DOHH2 (cell line): ENCODE data around the gene LANCL2.

Source experiments
- H3F3A ChIP-seq: fragments of 200-600 bp; sonication (generic), shearing (Covaris generic); 2 replicates; pipeline ENCODE4 v1.6.0; 2016; ENCODE audit warnings: antibody characterized with exemption, mild to moderate bottlenecking; ENCODE audit not compliant: control insufficient read depth, insufficient read depth
- H3K27ac ChIP-seq: fragments of 200-600 bp; sonication (generic); 2 replicates; pipeline ENCODE4 v1.5.1; 2014; ENCODE audit warnings: low read depth, mild to moderate bottlenecking, low read length, moderate library complexity
- H3K27me3 ChIP-seq: fragments of 200-600 bp; sonication (generic); 2 replicates; pipeline ENCODE4 v1.6.1; 2014; ENCODE audit warnings: mild to moderate bottlenecking, low read length, mixed read lengths; ENCODE audit not compliant: control insufficient read depth
- H3K36me3 ChIP-seq: fragments of 200-600 bp; sonication (generic); 2 replicates; pipeline ENCODE4 v1.6.1; 2014; ENCODE audit warnings: mild to moderate bottlenecking, low read length, moderate library complexity, mixed read lengths; ENCODE audit not compliant: control insufficient read depth
- H3K4me1 ChIP-seq: fragments of 200-600 bp; sonication (generic); 2 replicates; pipeline ENCODE4 v1.6.1; 2014; ENCODE audit warnings: mild to moderate bottlenecking, low read length, mixed read lengths; ENCODE audit not compliant: control insufficient read depth
- H3K4me2 ChIP-seq: fragments of 200-600 bp; sonication (generic); 2 replicates; pipeline ENCODE4 v1.6.0; 2014; ENCODE audit warnings: mild to moderate bottlenecking, low read length, moderate library complexity
- H3K4me3 ChIP-seq: fragments of 200-600 bp; sonication (generic); 2 replicates; pipeline ENCODE4 v1.5.1; 2014; ENCODE audit warnings: mild to moderate bottlenecking, low read length, mixed read lengths
- H3K79me2 ChIP-seq: fragments of 200-600 bp; sonication (generic); 2 replicates; pipeline ENCODE4 v1.6.1; 2014; ENCODE audit warnings: mild to moderate bottlenecking, low read length, mixed read lengths; ENCODE audit not compliant: control insufficient read depth
- H3K9me2 ChIP-seq: fragments of 200-600 bp; sonication (generic); replicated peaks from 2 replicates; pipeline ENCODE4 v1.6.1; 2014; ENCODE audit warnings: mild to moderate bottlenecking, low read length, mixed read lengths; ENCODE audit not compliant: control insufficient read depth
- H3K9me3 ChIP-seq: fragments of 200-600 bp; sonication (generic); 2 replicates; pipeline ENCODE4 v1.6.1; 2014; ENCODE audit warnings: antibody characterized with exemption, low read length, mixed read lengths; ENCODE audit not compliant: control insufficient read depth, insufficient read depth
- H4K20me1 ChIP-seq: fragments of 200-600 bp; sonication (generic); 2 replicates; pipeline ENCODE4 v1.6.0; 2014; ENCODE audit warnings: low read depth, mild to moderate bottlenecking, antibody characterized with exemption, low read length, moderate library complexity; ENCODE audit not compliant: control insufficient read depth, insufficient read depth
- CTCF ChIP-seq: fragments of 200-600 bp; sonication (generic); IDR thresholded peaks from one replicate; pipeline ENCODE4 v1.5.1; 2014; ENCODE audit warnings: antibody characterized with exemption, mild to moderate bottlenecking, low read depth, low read length; ENCODE audit not compliant: poor library complexity, severe bottlenecking
- EZH2phosphoT487 ChIP-seq: fragments of 200-600 bp; sonication (generic); IDR thresholded peaks from 2 replicates; pipeline ENCODE4 v1.6.1; 2017; ENCODE audit warnings: borderline replicate concordance, mild to moderate bottlenecking, antibody characterized with exemption, low read length, moderate library complexity, mixed read lengths

LANCL2 gene

GRCh38 chr7:55438085-55438756 lies 73.1 kb downstream of the LANCL2 start:
- H3K36me3 ChIP-seq = no peaks in the 10 kb centered on the region
- H3K9me3 ChIP-seq = no peaks in the 10 kb centered on the region
- TF ChIP-seq EZH2phosphoT487 (no peak), CTCF (no peak)
- no peaks in the 10 kb centered on the region for H3K4me1 ChIP-seq
- H3K4me3 ChIP-seq = no peak overlapping the region
- no peaks in the 10 kb centered on the region for H3K27me3 ChIP-seq
- no peak overlapping the region for H3K4me2 ChIP-seq
- H3K9me2 ChIP-seq = no peaks in the 10 kb centered on the region
- no peaks in the 10 kb centered on the region for H3K79me2 ChIP-seq
- no peak overlapping the region for H3K27ac ChIP-seq
- no peaks in the 10 kb centered on the region for H3F3A ChIP-seq
- H4K20me1 ChIP-seq = no peaks in the 10 kb centered on the region

- H3K9me2 ChIP-seq = no peaks in the 10 kb centered on the region
- H3K4me1 ChIP-seq = no peaks in the 10 kb centered on the region
- no peaks in the 10 kb centered on the region for H3K36me3 ChIP-seq
- no peak overlapping the region for H3K27ac ChIP-seq
- no peaks in the 10 kb centered on the region for H3K27me3 ChIP-seq
- no peaks in the 10 kb centered on the region for H3K9me3 ChIP-seq
- H3K79me2 ChIP-seq = no peaks in the 10 kb centered on the region
- no peak overlapping the region for H3K4me3 ChIP-seq
- H4K20me1 ChIP-seq = no peaks in the 10 kb centered on the region
- no peak overlapping the region for H3K4me2 ChIP-seq
- H3F3A ChIP-seq = no peaks in the 10 kb centered on the region
- TF ChIP-seq EZH2phosphoT487 = no peak
- no peak for TF ChIP-seq CTCF
Measured at GRCh38 chr7:55438757-55439525, 73.8 kb downstream of the LANCL2 start.

GRCh38 chr7:55439627-55440026 lies 74.5 kb downstream of the LANCL2 start:
- Histone ChIP-seq H3K9me3 (no peaks in the 10 kb centered on the region), H3F3A (no peaks in the 10 kb centered on the region), H3K27me3 (no peaks in the 10 kb centered on the region), H3K4me3 (no peak overlapping the region), H3K79me2 (no peaks in the 10 kb centered on the region), H3K36me3 (no peaks in the 10 kb centered on the region), H3K27ac (no peak overlapping the region), H3K9me2 (no peaks in the 10 kb centered on the region), H3K4me1 (no peaks in the 10 kb centered on the region), H3K4me2 (no peak overlapping the region), H4K20me1 (no peaks in the 10 kb centered on the region)
- no peak for TF ChIP-seq EZH2phosphoT487
- no peak for TF ChIP-seq CTCF
